Naive thymus-derived CD4-positive, alpha-beta T cell (primary cell): ENCODE data around the gene FBXL15. TPM values are rescaled to one million over a fixed set of nuclear protein-coding genes. Genes with fewer than 3 reads are reported as not detected.
A peak's percentile ranks its signal among the peaks of the same experiment; 100 is the strongest.

Source experiments
- ATAC-seq: fragments of 150-1000 bp; cut with Tn5 transposase; 2 replicates; pipeline ENCODE4 v1.10.0; 2021; ENCODE audit warnings: mild to moderate bottlenecking, moderate library complexity
- CTCF ChIA-PET: fragments of 350-600 bp; sonication (Branson Sonifier 250); formaldehyde crosslinking; loops from one replicate; lab custom pipeline; 2021; ENCODE audit warnings: antibody characterized with exemption; lab: Charles Lee
- POLR2A ChIA-PET: fragments of 350-600 bp; sonication (Branson Sonifier 250); formaldehyde crosslinking; loops from one replicate; lab custom pipeline; 2021; ENCODE audit warnings: antibody characterized with exemption, inconsistent platforms; lab: Charles Lee
- DNase-seq, 9 donors: peaks; one replicate each; pipeline versions ENCODE4 v3.0.0 to v3.0.0-alpha.2; 2020 to 2022; ENCODE audit warnings: mixed read lengths in 1 of 9
- H3K27ac ChIP-seq: one replicate; pipeline ENCODE4 v1.7.0; 2013; ENCODE audit warnings: mild to moderate bottlenecking, low read depth, low read length, moderate library complexity
- H3K27me3 ChIP-seq, 2 donors: one replicate each; pipeline ENCODE4 v1.7.0; 2013; ENCODE audit warnings: low read length in 2 of 2, mild to moderate bottlenecking in 2 of 2, moderate library complexity in 2 of 2; ENCODE audit not compliant: control insufficient read depth in 2 of 2, insufficient read depth in 2 of 2
- H3K36me3 ChIP-seq, 3 experiments: 1 replicate in 2 of 3; 2 replicates in 1 of 3; pipeline ENCODE4 v1.7.0; 2013; ENCODE audit warnings: low read length in 3 of 3, mild to moderate bottlenecking in 3 of 3, moderate library complexity in 1 of 3; ENCODE audit not compliant: insufficient read depth in 3 of 3, control insufficient read depth in 2 of 3
- H3K4me1 ChIP-seq, 2 donors: one replicate each; pipeline ENCODE4 v1.7.0; 2013; ENCODE audit warnings: low read length in 2 of 2, mild to moderate bottlenecking in 2 of 2, moderate library complexity in 1 of 2; ENCODE audit not compliant: control insufficient read depth in 2 of 2, insufficient read depth in 2 of 2
- H3K4me3 ChIP-seq: 2 replicates; pipeline ENCODE4 v1.7.0; 2013; ENCODE audit warnings: mild to moderate bottlenecking, low read length
- H3K9me3 ChIP-seq, 3 experiments: 1 replicate in 2 of 3; 2 replicates in 1 of 3; pipeline ENCODE4 v1.7.0; 2013; ENCODE audit warnings: low read length in 3 of 3; ENCODE audit not compliant: control insufficient read depth in 2 of 3
- H3K27ac Mint-ChIP-seq, 9 donors: one replicate each; pipeline ENCODE4 v1.8.0; 2020 to 2022; ENCODE audit warnings: mixed read lengths in 9 of 9, mild to moderate bottlenecking in 8 of 9, moderate library complexity in 5 of 9, inconsistent platforms in 2 of 9
- H3K27me3 Mint-ChIP-seq, 5 donors: one replicate each; pipeline ENCODE4 v1.8.0; 2021 to 2022; ENCODE audit warnings: mixed read lengths in 5 of 5, mild to moderate bottlenecking in 1 of 5
- H3K36me3 Mint-ChIP-seq, 5 donors: one replicate each; pipeline ENCODE4 v1.8.0; 2020 to 2022; ENCODE audit warnings: mixed read lengths in 5 of 5, mild to moderate bottlenecking in 3 of 5, inconsistent platforms in 1 of 5
- H3K4me1 Mint-ChIP-seq, 7 donors: one replicate each; pipeline ENCODE4 v1.8.0; 2020 to 2022; ENCODE audit warnings: mixed read lengths in 7 of 7, mild to moderate bottlenecking in 3 of 7, inconsistent platforms in 1 of 7
- H3K4me3 Mint-ChIP-seq, 10 donors: one replicate each; pipeline ENCODE4 v1.8.0; 2020 to 2022; ENCODE audit warnings: mild to moderate bottlenecking in 10 of 10, mixed read lengths in 10 of 10, moderate library complexity in 6 of 10, inconsistent platforms in 2 of 10
- H3K9me3 Mint-ChIP-seq, 11 donors: one replicate each; pipeline ENCODE4 v1.8.0; 2020 to 2022; ENCODE audit warnings: mixed read lengths in 11 of 11, mild to moderate bottlenecking in 4 of 11, inconsistent platforms in 1 of 11, moderate library complexity in 1 of 11
- intact Hi-C, 2 donors: fragments of 100-400 bp; cut with micrococcal nuclease; formaldehyde crosslinking; loops; one replicate each; pipeline ENCODE4 v1.15.1; 2023
- polyA plus RNA-seq, 2 donors: library from polyadenylated mRNA; unstranded; fragments of 300-500 nt; fragmentation: Illumina TruSeq; gene quantifications; one replicate each; pipeline ENCODE4 v1.2.3, GENCODE V29; 2021
- total RNA-seq, 6 experiments: library from RNA in 5 of 6; stranded (reverse) in 5 of 6; gene quantifications; 1 replicate in 5 of 6; 2 replicates in 1 of 6; pipeline ENCODE4 v1.2.3 and lab custom pipeline; 2021 to 2026

Gene FBXL15
- total and polyA plus RNA-seq, 7 experiments from 2014 or later = 10.8 to 40.4 (median 17.2) TPM

- intact Hi-C loops = loop anchor here (1.0 to 10.0 kb wide), 9 partner anchors 10 to 1725 kb away; partner anchors contain the start of genes ACTR1A (in 1 of the 2), ARL3 (in 1 of the 2), SFR1 (in 1 of the 2) and SFXN2 (in 1 of the 2)
- CTCF ChIA-PET = interaction anchor here (0.6 to 3.0 kb wide), 16 partner anchors 12 to 1268 kb away, joined by 3 to 26 read pairs (median 5); partner anchors contain the start of gene FBXL15
- Histone ChIP-seq H3K9me3 (no peaks in the 10 kb centered on the region), H3K27ac (peak overlapping the region; percentile 93), H3K4me1 (peaks cover 20 to 26% of the 10 kb centered on the region in 2 donors), H3K4me3 (peak overlapping the region; percentile 56), H3K27me3 (no peaks in the 10 kb centered on the region), H3K36me3 (peaks cover 0 to 54% (median 9%) of the 10 kb centered on the region in 3 experiments)
- H3K4me1 Mint-ChIP-seq = peaks cover 15 to 42% (median 35%) of the 10 kb centered on the region in 7 donors
- no peaks in the 10 kb centered on the region for H3K27me3 Mint-ChIP-seq
- POLR2A ChIA-PET = interaction anchor here (0.6 to 9.0 kb wide), 6 partner anchors 12 to 104 kb away, joined by 3 to 90 read pairs (median 30); partner anchors contain the start of genes ACTR1A, C10orf95, CUEDC2 and FBXL15
- peaks cover 0 to 46% (median 4%) of the 10 kb centered on the region in 5 donors for H3K36me3 Mint-ChIP-seq
- no peaks in the 10 kb centered on the region for H3K9me3 Mint-ChIP-seq
- peak; percentile 80 to 93 (median 88) for DNase-seq
- peak overlapping the region; percentile 62 to 83 (median 76) for H3K4me3 Mint-ChIP-seq
- peak overlapping the region; percentile 46 to 100 (median 88) for H3K27ac Mint-ChIP-seq
- peak; percentile 74 for ATAC-seq
Measured at GRCh38 chr10:102399217-102400021, 21.2 kb upstream of the FBXL15 start.

GRCh38 chr10:102400076-102400475, 20.6 kb upstream of the FBXL15 start:
- ATAC-seq = no peak
- peaks cover 0 to 43% (median 4%) of the 10 kb centered on the region in 5 donors for H3K36me3 Mint-ChIP-seq

GRCh38 chr10:102400598-102401341, 19.9 kb upstream of the FBXL15 start:
- ChIA-PET CTCF (interaction anchor here (0.6 to 3.0 kb wide), 6 partner anchors 9 to 155 kb away, joined by 3 to 26 read pairs (median 4); partner anchors contain the start of gene FBXL15), POLR2A (interaction anchor here (1.5 to 9.0 kb wide), 5 partner anchors 11 to 73 kb away, joined by 4 to 90 read pairs (median 55); partner anchors contain the start of genes C10orf95 and FBXL15)
- Histone ChIP-seq H3K36me3 (peaks cover 0 to 56% (median 9%) of the 10 kb centered on the region in 3 experiments), H3K4me1 (peaks cover 20 to 26% of the 10 kb centered on the region in 2 donors), H3K27me3 (no peaks in the 10 kb centered on the region), H3K27ac (peak overlapping the region; percentile 93), H3K9me3 (no peaks in the 10 kb centered on the region), H3K4me3 (no peak overlapping the region)
- peak overlapping the region in 3 of 9 donors; percentile 51 to 100 (median 76) for H3K27ac Mint-ChIP-seq
- intact Hi-C loops = no loop called here
- DNase-seq (no peak), ATAC-seq (no peak)
- peaks cover 15 to 46% (median 35%) of the 10 kb centered on the region in 7 donors for H3K4me1 Mint-ChIP-seq
- H3K4me3 Mint-ChIP-seq = peak overlapping the region in 4 of 10 donors; percentile 23 to 83 (median 68)
- H3K9me3 Mint-ChIP-seq = no peaks in the 10 kb centered on the region
- no peaks in the 10 kb centered on the region for H3K27me3 Mint-ChIP-seq
- peaks cover 0 to 41% (median 4%) of the 10 kb centered on the region in 5 donors for H3K36me3 Mint-ChIP-seq

More at GRCh38 chr10:102400076-102400475, 20.6 kb upstream of the FBXL15 start:
- Histone ChIP-seq H3K27ac (peak overlapping the region; percentile 93), H3K27me3 (no peaks in the 10 kb centered on the region), H3K4me1 (peaks cover 20 to 26% of the 10 kb centered on the region in 2 donors), H3K36me3 (peaks cover 0 to 56% (median 9%) of the 10 kb centered on the region in 3 experiments), H3K4me3 (no peak overlapping the region), H3K9me3 (no peaks in the 10 kb centered on the region)
- Mint-ChIP-seq H3K27ac (peak overlapping the region in 8 of 9 donors; percentile 46 to 100 (median 86)), H3K9me3 (no peaks in the 10 kb centered on the region), H3K27me3 (no peaks in the 10 kb centered on the region), H3K4me1 (peaks cover 15 to 42% (median 35%) of the 10 kb centered on the region in 7 donors), H3K4me3 (peak overlapping the region in 7 of 10 donors; percentile 2 to 83 (median 73))
- DNase-seq = no peak
- intact Hi-C loops = no loop called here
- CTCF ChIA-PET = interaction anchor here (0.6 to 3.0 kb wide), 8 partner anchors 11 to 170 kb away, joined by 3 to 26 read pairs (median 5); partner anchors contain the start of gene FBXL15
- POLR2A ChIA-PET = interaction anchor here (1.5 to 9.0 kb wide), 4 partner anchors 11 to 74 kb away, joined by 4 to 90 read pairs (median 60); partner anchors contain the start of genes C10orf95 and FBXL15

- CTCF ChIA-PET = interaction anchor here (0.7 to 2.4 kb wide), 6 partner anchors 8 to 172 kb away, joined by 3 to 6 read pairs (median 4); no protein-coding TSS in a partner anchor
- POLR2A ChIA-PET = interaction anchor here (1.5 to 9.0 kb wide), 4 partner anchors 10 to 73 kb away, joined by 4 to 64 read pairs (median 31); partner anchors contain the start of gene C10orf95
- no peak for ATAC-seq
- DNase-seq = no peak
- no peaks in the 10 kb centered on the region for H3K9me3 ChIP-seq
- no peak overlapping the region for H3K4me3 Mint-ChIP-seq
- H3K9me3 Mint-ChIP-seq = no peaks in the 10 kb centered on the region
- H3K36me3 ChIP-seq = peaks cover 0 to 56% (median 9%) of the 10 kb centered on the region in 3 experiments
- H3K36me3 Mint-ChIP-seq = peaks cover 0 to 36% (median 4%) of the 10 kb centered on the region in 5 donors
- peaks cover 11 to 42% (median 31%) of the 10 kb centered on the region in 7 donors for H3K4me1 Mint-ChIP-seq
- no peak overlapping the region for H3K4me3 ChIP-seq
- H3K27me3 Mint-ChIP-seq = no peaks in the 10 kb centered on the region
- no peaks in the 10 kb centered on the region for H3K27me3 ChIP-seq
- H3K27ac Mint-ChIP-seq = peak overlapping the region in 3 of 9 donors; percentile 25 to 76 (median 68)
- intact Hi-C loops = no loop called here
- H3K4me1 ChIP-seq = peaks cover 15 to 21% of the 10 kb centered on the region in 2 donors
- no peak overlapping the region for H3K27ac ChIP-seq
Measured at GRCh38 chr10:102401342-102401654, 19.3 kb upstream of the FBXL15 start.

- Mint-ChIP-seq H3K4me3 (no peak overlapping the region), H3K4me1 (peaks cover 10 to 35% (median 25%) of the 10 kb centered on the region in 7 donors), H3K9me3 (no peaks in the 10 kb centered on the region), H3K27ac (peak overlapping the region in 4 of 9 donors; percentile 43 to 68 (median 58)), H3K27me3 (no peaks in the 10 kb centered on the region), H3K36me3 (peaks cover 0 to 30% (median 4%) of the 10 kb centered on the region in 5 donors)
- intact Hi-C loops = no loop called here
- Histone ChIP-seq H3K9me3 (no peaks in the 10 kb centered on the region), H3K27ac (peak overlapping the region; percentile 4), H3K36me3 (peaks cover 0 to 50% (median 9%) of the 10 kb centered on the region in 3 experiments), H3K27me3 (no peaks in the 10 kb centered on the region), H3K4me3 (no peak overlapping the region), H3K4me1 (peaks cover 9 to 15% of the 10 kb centered on the region in 2 donors)
- no peak for DNase-seq
- CTCF ChIA-PET = interaction anchor here (0.7 to 2.4 kb wide), 6 partner anchors 17 to 182 kb away, joined by 3 to 7 read pairs (median 5); partner anchors contain the start of gene FBXL15
- ATAC-seq = no peak
- POLR2A ChIA-PET = interaction anchor here (0.8 to 1.6 kb wide), 5 partner anchors 33 to 286 kb away, joined by 3 to 8 read pairs (median 5); partner anchors contain the start of gene C10orf95
Measured at GRCh38 chr10:102401735-102402511, 18.7 kb upstream of the FBXL15 start.
